GM23248 (cell line): Measurements from ENCODE around the gene MACROH2A2.

Source experiments
- EZH2 ChIP-seq: fragments of 200-600 bp; sonication (generic); IDR thresholded peaks from 2 replicates; pipeline ENCODE4 v1.6.1; 2018; ENCODE audit warnings: antibody characterized with exemption, mild to moderate bottlenecking; ENCODE audit not compliant: insufficient read depth, poor library complexity, severe bottlenecking
- EZH2phosphoT487 ChIP-seq: fragments of 200-600 bp; sonication (generic); IDR thresholded peaks from 2 replicates; pipeline ENCODE4 v1.6.1; 2018; ENCODE audit warnings: antibody characterized with exemption, moderate library complexity, mild to moderate bottlenecking, low read depth; ENCODE audit not compliant: insufficient read depth

DNA sequence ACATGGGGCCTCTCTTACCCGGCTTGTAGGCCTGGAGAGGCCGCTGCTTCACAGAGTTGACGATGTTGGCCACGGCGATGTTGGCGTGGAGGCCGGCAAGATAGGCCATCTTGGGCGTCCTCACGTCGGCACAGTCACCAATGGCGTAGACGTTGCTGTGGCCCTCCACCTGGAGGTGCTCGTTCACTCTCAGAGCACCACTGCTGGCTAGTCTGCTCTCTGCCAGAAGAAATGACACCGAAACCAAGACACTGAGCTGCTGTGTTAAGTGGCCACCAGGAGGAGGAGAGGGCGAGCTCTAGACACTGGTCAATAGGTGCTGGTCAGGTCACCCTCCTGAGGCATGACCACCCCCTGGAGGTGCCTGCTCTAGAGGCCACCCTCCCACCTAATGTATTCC, 62.3 kb downstream of the MACROH2A2 start:
- no peak for TF ChIP-seq EZH2phosphoT487
- TF ChIP-seq EZH2: no peak
